NCI-H1930 (cell line): ENCODE measurements around the gene SPATA13.
A peak's percentile ranks its signal among the peaks of the same experiment; 100 is the strongest.

Source experiments
- DNase-seq, 2 experiments: peaks; one replicate each; lab custom pipeline; 2025; lab: John Stamatoyannopoulos, UW

Gene SPATA13

GRCh38 chr13:24223341-24224231 lies 63.1 kb downstream of the SPATA13 start:
- DNase-seq = no peak

- DNase-seq = no peak
Measured at GRCh38 chr13:24224232-24224680, 63.7 kb downstream of the SPATA13 start.

DNA sequence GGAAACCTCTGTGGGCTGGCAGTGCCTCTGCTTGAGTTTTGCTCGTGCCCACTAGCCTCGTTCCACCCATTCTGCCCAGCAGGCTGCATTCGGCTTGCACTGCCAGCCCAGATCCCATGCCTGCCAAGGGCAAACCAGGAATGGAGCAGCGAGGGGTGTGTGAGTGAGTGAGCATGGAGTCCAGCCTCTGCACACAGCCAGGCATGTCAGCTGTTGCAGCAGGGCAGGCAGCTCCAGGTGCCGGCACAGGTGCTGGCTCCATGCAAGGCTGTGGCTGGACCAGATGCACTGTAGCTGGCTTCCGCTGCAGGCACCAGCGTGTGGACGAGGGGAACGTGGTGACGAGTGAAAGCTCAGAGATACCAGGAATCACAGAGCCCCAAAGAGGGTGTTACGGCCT lies 64.5 kb downstream of the SPATA13 start:
- DNase-seq = no peak

DNA sequence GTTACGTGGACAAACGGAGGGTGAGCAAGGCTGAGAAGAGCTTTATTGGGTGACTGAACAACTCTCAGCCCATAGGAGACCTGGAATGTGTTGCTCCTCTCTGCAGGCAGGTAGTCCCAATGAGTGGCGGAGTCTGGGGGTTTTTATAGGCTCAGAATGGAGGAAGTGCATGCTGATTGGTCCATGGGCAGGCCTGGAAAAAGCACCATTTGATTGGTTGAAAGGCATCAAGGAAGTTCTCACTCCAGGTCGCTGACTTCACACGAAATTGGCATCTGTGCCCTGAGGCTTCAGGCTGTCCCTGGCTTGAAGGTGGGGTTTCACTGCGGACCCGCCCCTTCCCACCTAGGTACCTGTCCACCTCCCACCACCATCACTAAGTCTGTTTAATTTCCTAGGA lies 65.4 kb downstream of the SPATA13 start:
- DNase-seq = no peak

DNA sequence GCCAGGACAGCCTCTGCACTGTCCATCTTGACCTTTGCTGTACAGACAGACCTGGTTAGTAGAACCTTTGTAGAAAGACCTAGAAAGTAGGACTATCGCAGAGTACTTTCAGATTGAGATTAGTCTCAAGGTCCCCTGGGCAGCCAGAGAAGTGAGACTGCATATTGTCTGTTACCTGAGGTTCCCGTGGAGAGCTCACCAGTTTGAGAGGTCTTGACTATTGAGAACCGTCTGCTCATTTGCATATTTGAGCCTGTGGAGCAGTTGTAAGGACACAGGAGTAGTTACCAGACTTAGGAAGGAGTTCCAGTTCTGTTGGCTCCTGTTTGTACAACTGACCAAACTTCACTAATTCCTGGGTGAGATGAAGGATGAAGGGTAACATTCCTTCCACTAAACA lies 66.2 kb downstream of the SPATA13 start:
- no peak for DNase-seq

DNA sequence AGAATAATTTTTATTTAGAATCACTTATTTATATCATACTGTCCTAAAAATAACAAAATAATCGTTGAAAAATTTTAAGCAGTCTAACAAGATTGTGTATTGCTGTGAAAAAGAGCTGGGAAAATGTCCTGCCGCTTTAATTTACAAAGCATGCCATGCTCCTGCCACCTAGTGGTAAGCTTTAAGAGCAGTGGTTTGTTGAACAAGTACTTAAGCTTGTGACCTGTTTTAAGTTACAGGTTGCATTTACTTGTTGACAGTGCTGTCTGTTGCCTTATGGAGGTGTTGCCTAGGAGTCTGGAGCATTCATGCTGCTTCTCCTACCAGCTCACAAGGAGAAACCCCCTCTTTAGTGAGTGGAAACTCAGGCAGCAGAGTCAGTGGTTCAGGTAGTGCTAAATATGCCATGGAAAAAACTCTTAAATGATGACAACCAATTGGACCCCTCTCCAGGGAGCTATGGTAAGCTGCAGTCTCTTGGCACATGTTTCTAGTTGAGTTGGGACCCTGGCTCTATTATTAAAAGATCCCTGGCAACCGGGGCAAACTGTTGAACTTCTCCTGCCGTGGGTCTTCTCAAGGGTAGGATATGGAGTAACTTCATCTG lies 68.4 kb downstream of the SPATA13 start:
- DNase-seq = peak in 1 of 2 experiments; percentile 34

GRCh38 chr13:24230428-24231072 lies 70.0 kb downstream of the SPATA13 start:
- no peak for DNase-seq

DNA sequence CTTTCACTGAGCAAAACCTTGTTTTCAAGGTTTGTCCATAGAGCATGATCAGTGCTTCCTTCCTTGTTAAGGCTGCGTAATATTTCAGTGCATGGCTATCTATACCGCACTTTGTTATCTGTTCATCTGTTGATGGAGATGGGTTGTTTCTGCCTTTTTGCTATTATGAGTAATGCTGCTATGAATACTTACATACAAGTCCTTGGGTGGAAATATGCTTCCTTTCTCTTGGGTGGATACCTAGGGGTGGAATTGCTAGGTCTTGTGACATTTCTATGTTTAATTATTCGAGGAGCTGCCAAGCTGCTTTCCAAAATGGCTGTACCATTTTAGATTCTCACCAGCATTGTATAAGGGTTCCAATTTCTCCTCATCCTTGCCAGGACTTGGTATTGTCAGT lies 70.9 kb downstream of the SPATA13 start:
- DNase-seq = no peak

- DNase-seq = no peak
Measured at GRCh38 chr13:24232037-24232436, 71.5 kb downstream of the SPATA13 start.

DNA sequence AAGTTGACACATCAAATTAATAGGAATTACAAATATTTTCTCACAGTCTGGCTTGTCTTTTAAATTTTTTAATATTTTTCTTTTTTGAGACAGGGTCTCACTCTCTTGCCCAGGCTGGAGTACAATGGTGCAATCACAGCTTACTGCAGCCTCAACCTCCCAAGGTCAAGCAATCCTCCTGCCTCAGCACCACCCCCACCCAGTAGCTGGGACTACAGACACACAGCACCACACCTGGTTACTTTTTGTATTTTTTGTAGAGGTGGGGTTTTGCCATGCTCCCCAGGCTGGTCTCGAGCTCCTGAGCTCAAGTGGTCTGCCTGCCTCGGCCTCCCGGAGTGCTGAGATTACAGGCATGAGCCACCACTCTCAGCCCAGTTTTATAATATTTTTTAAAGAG lies 72.0 kb downstream of the SPATA13 start:
- no peak for DNase-seq

GRCh38 chr13:24233351-24233901 lies 72.9 kb downstream of the SPATA13 start:
- no peak for DNase-seq

DNA sequence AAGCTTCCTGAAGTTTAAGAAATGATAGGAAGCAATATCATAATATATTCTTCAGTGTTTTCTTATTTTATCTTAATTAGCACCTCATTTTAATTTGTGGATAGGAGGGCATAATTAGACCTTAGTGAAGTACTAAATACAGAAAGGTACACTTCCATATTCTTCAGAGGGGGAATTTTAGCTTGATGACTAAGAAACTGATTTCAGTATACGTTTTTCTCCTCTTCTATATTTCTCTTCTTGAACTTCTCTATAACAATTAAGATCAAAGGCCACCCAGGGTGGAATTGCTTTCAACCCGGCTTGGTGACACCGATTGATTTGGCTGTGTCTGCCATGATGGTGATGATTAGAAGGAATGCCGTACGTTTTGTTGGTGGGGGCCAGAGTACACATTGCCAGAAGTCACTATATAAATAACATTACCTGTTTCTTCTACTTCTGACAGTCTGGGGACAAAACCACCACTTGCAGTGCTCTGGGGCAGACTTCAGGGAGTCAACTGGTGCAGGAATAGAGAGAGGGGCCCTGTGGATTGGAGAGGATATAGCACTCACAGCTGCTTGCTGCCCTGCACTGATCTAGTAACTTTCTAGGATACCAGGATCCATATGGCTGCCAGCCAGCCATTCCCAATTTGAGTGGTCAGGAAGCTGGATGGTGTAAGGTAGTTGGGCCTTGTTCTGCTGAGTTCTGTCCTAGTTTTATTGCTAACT lies 73.8 kb downstream of the SPATA13 start:
- DNase-seq = no peak

DNA sequence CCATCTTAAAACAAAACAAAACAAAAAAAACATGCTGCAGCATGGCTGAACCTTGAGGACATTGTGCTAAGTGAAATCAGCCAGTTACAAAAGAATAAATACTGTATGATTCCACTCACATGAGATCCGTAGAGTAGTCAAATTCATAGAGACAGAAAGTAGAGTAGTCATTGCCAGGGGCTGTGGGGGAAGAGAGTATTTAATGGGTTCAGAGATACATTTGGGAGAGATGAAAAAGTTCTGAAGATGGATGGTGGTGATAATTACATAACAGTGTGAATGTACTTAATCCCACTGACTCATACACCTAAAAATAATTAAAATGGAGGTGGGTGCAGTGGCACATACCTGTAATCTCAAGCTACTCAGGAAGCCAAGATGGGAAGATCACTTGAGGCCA lies 76.8 kb downstream of the SPATA13 start:
- no peak for DNase-seq

- no peak for DNase-seq
Measured at GRCh38 chr13:24241336-24241735, 80.8 kb downstream of the SPATA13 start.

GRCh38 chr13:24242100-24242499 lies 81.6 kb downstream of the SPATA13 start:
- no peak for DNase-seq

GRCh38 chr13:24243302-24243701 lies 82.8 kb downstream of the SPATA13 start:
- DNase-seq = no peak

- no peak for DNase-seq
Measured at GRCh38 chr13:24244802-24245201, 84.3 kb downstream of the SPATA13 start.

- no peak for DNase-seq
Measured at GRCh38 chr13:24247016-24247415, 86.5 kb downstream of the SPATA13 start.

- DNase-seq = no peak
Measured at GRCh38 chr13:24249624-24250023, 89.1 kb downstream of the SPATA13 start.

DNA sequence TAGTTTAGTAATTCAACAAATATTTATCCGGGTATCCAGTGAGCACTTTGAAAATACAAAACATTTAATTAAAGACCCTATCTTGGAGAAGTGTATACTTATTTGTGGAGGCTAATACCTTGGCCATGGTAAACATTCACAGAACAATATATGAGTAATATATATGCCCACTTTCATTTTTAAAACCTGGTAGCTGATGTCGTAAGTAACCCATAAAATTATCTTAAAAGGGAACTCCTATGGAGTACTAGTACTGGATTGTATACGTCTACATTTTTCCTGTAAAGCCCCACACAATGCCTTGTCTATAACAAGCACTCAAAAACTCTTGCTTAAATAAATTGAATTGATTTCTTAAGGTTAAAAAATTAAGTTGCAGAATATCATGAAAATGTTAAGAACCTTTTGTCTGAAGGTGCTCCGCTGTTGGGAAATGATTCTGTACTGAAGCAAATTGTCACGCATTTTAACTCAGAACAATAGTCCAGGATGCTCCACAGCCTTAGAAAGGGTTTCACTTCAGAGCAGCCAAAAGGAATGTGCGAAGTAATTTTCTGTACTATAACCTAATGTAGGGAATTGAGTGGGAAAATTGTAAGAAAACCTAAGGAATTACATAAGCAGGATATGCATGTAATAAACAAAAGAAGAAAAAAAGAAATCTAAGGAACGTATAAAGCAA lies 90.0 kb downstream of the SPATA13 start:
- no peak for DNase-seq

DNA sequence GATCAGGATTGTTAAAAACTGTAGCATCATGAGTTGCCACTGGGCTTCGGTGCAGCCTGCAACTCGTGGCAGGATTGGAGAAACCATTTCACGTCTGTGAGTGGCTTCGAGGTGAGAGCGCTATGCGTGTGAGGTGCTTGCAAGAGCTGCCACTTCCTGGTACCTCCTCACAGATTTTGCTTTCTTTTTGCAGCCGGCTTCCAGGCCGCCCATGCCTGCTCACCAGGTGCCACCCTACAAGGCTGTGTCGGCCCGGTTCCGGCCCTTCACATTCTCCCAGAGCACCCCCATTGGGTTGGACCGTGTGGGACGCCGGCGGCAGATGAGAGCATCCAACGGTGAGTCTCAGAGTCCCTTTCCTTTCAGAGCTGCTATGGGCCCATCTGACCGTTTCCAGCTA lies 91.0 kb downstream of the SPATA13 start:
- DNase-seq = no peak
